SU-DHL-6 (cell line): ENCODE data around the gene AK1.

ENCODE experiments used
- EZH2phosphoT487 ChIP-seq: fragments of 200-600 bp; sonication (generic), shearing (Covaris generic); conservative IDR thresholded peaks from 2 replicates; pipeline ENCODE4 v1.6.1; 2018; ENCODE audit warnings: mild to moderate bottlenecking, antibody characterized with exemption, low read length, moderate library complexity, mixed read lengths
- TF ChIP-seq, protein P1 (sequence below): fragments of 200-600 bp; sonication (generic); IDR thresholded peaks from one replicate; pipeline ENCODE4 v1.5.1; 2017; ENCODE audit warnings: antibody characterized with exemption, mild to moderate bottlenecking, low read length, moderate library complexity; ENCODE audit not compliant: insufficient read depth, poor library complexity, severe bottlenecking

DNA sequence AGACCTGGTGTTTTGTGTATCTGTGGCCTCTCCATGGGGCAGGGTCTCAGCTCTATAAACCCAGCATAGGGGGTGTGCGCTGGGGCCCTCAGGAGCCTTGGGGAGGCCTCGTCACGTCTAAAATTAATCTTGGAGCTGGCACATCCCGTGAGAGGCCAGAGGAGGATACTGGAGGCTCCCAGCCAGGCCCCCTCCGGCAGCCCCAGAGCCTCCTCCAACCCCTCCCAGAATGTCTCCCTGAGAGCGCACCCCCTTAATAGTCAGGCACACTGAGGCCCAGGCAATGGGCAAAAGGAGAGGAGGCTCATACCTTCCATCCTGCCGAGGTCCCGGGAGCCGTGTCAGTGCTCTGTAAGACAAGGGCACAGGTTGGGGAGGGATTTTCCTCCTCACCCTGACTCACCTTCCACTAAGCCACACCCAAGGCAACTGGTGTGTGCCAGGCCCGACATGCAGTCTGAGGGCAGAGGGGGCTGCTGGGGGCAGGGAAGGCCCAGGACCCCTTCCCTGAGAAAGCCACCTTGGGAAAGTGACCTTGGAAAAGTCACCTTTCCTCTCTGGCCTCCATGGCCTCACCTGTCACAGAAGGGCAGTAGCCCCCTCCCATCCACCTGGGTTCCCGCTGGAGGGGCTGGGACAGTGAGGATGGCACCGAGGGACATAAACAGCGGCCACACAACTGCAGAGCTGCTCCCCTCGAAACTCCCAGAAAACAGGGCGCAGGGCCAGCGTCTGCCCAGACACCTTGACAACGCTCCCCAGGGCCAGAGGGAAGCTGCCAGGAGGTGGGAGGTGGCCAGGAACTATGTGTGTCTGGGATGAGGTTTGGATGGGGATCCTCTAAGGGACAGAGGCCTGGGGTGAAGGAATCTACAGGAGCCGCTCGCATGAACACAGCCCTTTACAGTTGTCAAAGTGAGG is 2.9 kb downstream of the AK1 start:
- TF ChIP-seq, protein P1, sequence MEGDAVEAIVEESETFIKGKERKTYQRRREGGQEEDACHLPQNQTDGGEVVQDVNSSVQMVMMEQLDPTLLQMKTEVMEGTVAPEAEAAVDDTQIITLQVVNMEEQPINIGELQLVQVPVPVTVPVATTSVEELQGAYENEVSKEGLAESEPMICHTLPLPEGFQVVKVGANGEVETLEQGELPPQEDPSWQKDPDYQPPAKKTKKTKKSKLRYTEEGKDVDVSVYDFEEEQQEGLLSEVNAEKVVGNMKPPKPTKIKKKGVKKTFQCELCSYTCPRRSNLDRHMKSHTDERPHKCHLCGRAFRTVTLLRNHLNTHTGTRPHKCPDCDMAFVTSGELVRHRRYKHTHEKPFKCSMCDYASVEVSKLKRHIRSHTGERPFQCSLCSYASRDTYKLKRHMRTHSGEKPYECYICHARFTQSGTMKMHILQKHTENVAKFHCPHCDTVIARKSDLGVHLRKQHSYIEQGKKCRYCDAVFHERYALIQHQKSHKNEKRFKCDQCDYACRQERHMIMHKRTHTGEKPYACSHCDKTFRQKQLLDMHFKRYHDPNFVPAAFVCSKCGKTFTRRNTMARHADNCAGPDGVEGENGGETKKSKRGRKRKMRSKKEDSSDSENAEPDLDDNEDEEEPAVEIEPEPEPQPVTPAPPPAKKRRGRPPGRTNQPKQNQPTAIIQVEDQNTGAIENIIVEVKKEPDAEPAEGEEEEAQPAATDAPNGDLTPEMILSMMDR = no peak
- TF ChIP-seq EZH2phosphoT487 = no peak
